Inflammatory macrophage (primary cell): Measurements from ENCODE around the gene PCDHGA5.
"Not testable (repeated sequence)": the region's sequence is repeated elsewhere in the genome, so short reads cannot be mapped to it uniquely, and the experiment has no call there.

Experiments used
- DNase-seq, 2 donors: peaks; one replicate each; pipeline ENCODE4 v3.0.0-alpha.2; 2020 to 2022

Gene PCDHGA5

GRCh38 chr5:141351591-141351990 lies 12.4 kb upstream of the PCDHGA5 start:
- DNase-seq = no peak

- DNase-seq = no peak
These were observed 9.0 kb upstream of the PCDHGA5 start, which contains the start of gene PCDHGA4 for GRCh38 chr5:141354900-141355469. Gene PCDHGA4 (plus strand): TSS chr5:141355021. CDS start chr5:141355108, 87 bp downstream.

- DNase-seq = no peak
These were observed 8.3 kb upstream of the PCDHGA5 start for GRCh38 chr5:141355641-141356040.

GRCh38 chr5:141356133-141356532 lies 7.8 kb upstream of the PCDHGA5 start:
- no peak for DNase-seq

GRCh38 chr5:141356950-141357349 lies 7.0 kb upstream of the PCDHGA5 start:
- DNase-seq = no peak

- peak in 1 of 2 donors; percentile 29 for DNase-seq
These were observed 4.1 kb upstream of the PCDHGA5 start, which contains the start of gene PCDHGB2 for GRCh38 chr5:141359790-141360426. Gene PCDHGB2 (plus strand): TSS chr5:141359994. CDS start chr5:141360136, 142 bp downstream.

- DNase-seq = no peak
These were observed 3.3 kb upstream of the PCDHGA5 start for GRCh38 chr5:141360685-141361084.

GRCh38 chr5:141362719-141363118 lies 1.2 kb upstream of the PCDHGA5 start:
- no peak for DNase-seq

GRCh38 chr5:141366016-141366896 lies 2.3 kb downstream of the PCDHGA5 start:
- DNase-seq = no peak

GRCh38 chr5:141369994-141370848 lies 6.3 kb downstream of the PCDHGA5 start, which contains the start of gene PCDHGB3:
Gene PCDHGB3 (plus strand): TSS chr5:141370242. CDS start chr5:141370395, 153 bp downstream.
- peak in 1 of 2 donors; percentile 45 for DNase-seq

- DNase-seq = no peak
These were observed 7.9 kb downstream of the PCDHGA5 start for GRCh38 chr5:141371572-141372475.

GRCh38 chr5:141373673-141374317 lies 9.8 kb downstream of the PCDHGA5 start, which contains the start of gene PCDHGA6:
Gene PCDHGA6 (plus strand): TSS chr5:141373891. CDS start chr5:141374084, 193 bp downstream.
- DNase-seq = peak; percentile 9 to 16

- no peak for DNase-seq
These were observed 10.7 kb downstream of the PCDHGA5 start for GRCh38 chr5:141374627-141375026.

- not testable (repeated sequence) for DNase-seq
These were observed 11.6 kb downstream of the PCDHGA5 start for GRCh38 chr5:141375444-141376155.

GRCh38 chr5:141382469-141383294 lies 18.7 kb downstream of the PCDHGA5 start, which contains the start of gene PCDHGA7:
Gene PCDHGA7 (plus strand): TSS chr5:141382742. CDS start chr5:141382900, 158 bp downstream.
- no peak for DNase-seq

- no peak for DNase-seq
These were observed 19.4 kb downstream of the PCDHGA5 start for GRCh38 chr5:141383345-141383744.

GRCh38 chr5:141384471-141385267 lies 20.7 kb downstream of the PCDHGA5 start:
- no peak for DNase-seq
